Measurements from ENCODE around the gene IL10RA. TPM values are rescaled to one million over a fixed set of nuclear protein-coding genes. Genes with fewer than 3 reads are reported as not detected.

Gene IL10RA
- total and polyA plus RNA-seq, 9 of the 15 experiments (the other 6 are each of a cell fraction or from before 2014, with no cell fraction given) = 0.17 to 17.3 (median 2.9) TPM

- TF ChIP-seq CBX2 (IDR thresholded peaks at IDR 0.05; ENCODE audit: insufficient read depth, low read length, poor library complexity, severe bottlenecking) (no peak), PCBP2 (IDR thresholded peaks at IDR 0.05; ENCODE audit: low read depth, low read length, poor library complexity, severe bottlenecking) (no peak), CAMTA2 (CRISPR knock-in tag; conservative IDR thresholded peaks at IDR 0.05) (no peak), SMARCA4 (IDR thresholded peaks at IDR 0.05) (peak; percentile 71), ERF (CRISPR knock-in tag; IDR thresholded peaks at IDR 0.05) (no peak), NCOA1 (IDR thresholded peaks at IDR 0.05; ENCODE audit: low read depth) (no peak), MCM5 (IDR thresholded peaks at IDR 0.05; ENCODE audit: low read depth) (no peak), ADNP (tag; IDR thresholded peaks at IDR 0.05) (no peak), ZNF592 (IDR thresholded peaks at IDR 0.05) (peak; percentile 44; the same call in 1 of the 2 replicates), ARNT (IDR thresholded peaks at IDR 0.05) (no peak), ATF3 (IDR thresholded peaks at IDR 0.05) (peak; percentile 37; the same call in 1 of the 2 replicates), ATF3 (CRISPR knock-in tag; conservative IDR thresholded peaks at IDR 0.05) (no peak), ZNF584 (CRISPR knock-in tag; IDR thresholded peaks at IDR 0.05; ENCODE audit: low read depth) (0 out of 2 replicates have a peak, but pooled peaks have one; percentile 43), ZNF436 (CRISPR knock-in tag; IDR thresholded peaks at IDR 0.05) (no peak), SAFB (IDR thresholded peaks at IDR 0.05; ENCODE audit: borderline replicate concordance, low read depth, low read length) (no peak), ZNF197 (CRISPR knock-in tag; IDR thresholded peaks at IDR 0.05; ENCODE audit: low read depth) (no peak), RCOR1 (IDR thresholded peaks at IDR 0.05; ENCODE audit: borderline replicate concordance in 1 of 2, low read depth in 2 of 2, low read length in 2 of 2) (peak in 1 of 2 experiments; percentile 23; a peak in 1 of 4 replicates), CCNT2 (IDR thresholded peaks at IDR 0.05; ENCODE audit: borderline replicate concordance, extremely low read depth, insufficient read length, low read depth, low read length) (peak; percentile 24), HNRNPH1 (optimal IDR thresholded peaks at IDR 0.05; ENCODE audit: low read depth, low read length) (no peak), MAX (CRISPR knock-in tag; IDR thresholded peaks at IDR 0.05) (no peak), ZSCAN32 (CRISPR knock-in tag; IDR thresholded peaks at IDR 0.05) (no peak), PTRF (tag; IDR thresholded peaks at IDR 0.05) (no peak), IRF1 (CRISPR knock-in tag; IDR thresholded peaks at IDR 0.05; ENCODE audit: borderline replicate concordance) (no peak)
These were observed 24.7 kb downstream of the IL10RA start (continued) for GRCh38 chr11:118010738-118011461.
